A673 (cell line): ENCODE results near the gene ESR1. TPM values are rescaled to one million over a fixed set of nuclear protein-coding genes. Genes with fewer than 3 reads are reported as not detected.

Experiments used
- BruUV-seq: library from RNA; stranded (reverse); fragments of 400-500 nt; replicated peaks from 2 replicates; lab custom pipeline; 2021; lab: Mats Ljungman, UMichigan
- CTCF ChIA-PET: fragments of 300-600 bp; sonication (Branson Sonifier 250); formaldehyde crosslinking; loops from one replicate; lab custom pipeline; 2022; ENCODE audit warnings: antibody characterized with exemption; lab: Charles Lee
- POLR2A ChIA-PET: fragments of 300-600 bp; sonication (Branson Sonifier 250); formaldehyde crosslinking; loops from one replicate; lab custom pipeline; 2022; ENCODE audit warnings: antibody characterized with exemption; ENCODE audit not compliant: low non-redundant PET; lab: Charles Lee
- DNase-seq: peaks from one replicate; pipeline ENCODE4 v3.0.0-alpha.2; 2015; ENCODE audit warnings: low spot score
- H3K27ac ChIP-seq: fragments of 200-600 bp; sonication (generic); 2 replicates; pipeline ENCODE4 v1.5.1; 2016; ENCODE audit warnings: mixed run types, low read depth, mild to moderate bottlenecking, mixed read lengths, antibody characterized with exemption, low read length; ENCODE audit not compliant: poor library complexity, severe bottlenecking
- H3K27me3 ChIP-seq: fragments of 200-600 bp; sonication (generic); replicated peaks from 2 replicates; pipeline ENCODE4 v1.6.1; 2017; ENCODE audit warnings: mixed run types, low read depth, mild to moderate bottlenecking, mixed read lengths, antibody characterized with exemption, low read length; ENCODE audit not compliant: insufficient read depth, poor library complexity
- H3K36me3 ChIP-seq: fragments of 200-600 bp; sonication (generic); 2 replicates; pipeline ENCODE4 v1.6.1; 2016; ENCODE audit warnings: mixed run types, mild to moderate bottlenecking, mixed read lengths, antibody characterized with exemption, low read length; ENCODE audit not compliant: insufficient read depth, poor library complexity, severe bottlenecking
- H3K4me1 ChIP-seq: fragments of 200-600 bp; sonication (generic); 2 replicates; pipeline ENCODE4 v1.6.1; 2017; ENCODE audit warnings: mixed run types, mild to moderate bottlenecking, mixed read lengths, antibody characterized with exemption, low read length; ENCODE audit not compliant: insufficient read depth, poor library complexity, severe bottlenecking
- H3K4me3 ChIP-seq: fragments of 200-600 bp; sonication (generic); 2 replicates; pipeline ENCODE4 v1.5.1; 2016; ENCODE audit warnings: low read depth, mixed run types, mild to moderate bottlenecking, mixed read lengths, low read length; ENCODE audit not compliant: poor library complexity, severe bottlenecking
- H3K9me3 ChIP-seq: fragments of 200-600 bp; sonication (generic); 2 replicates; pipeline ENCODE4 v1.6.1; 2016; ENCODE audit warnings: mixed run types, low read depth, mild to moderate bottlenecking, mixed read lengths, antibody characterized with exemption, low read length; ENCODE audit not compliant: poor library complexity, severe bottlenecking
- EZH2 ChIP-seq: fragments of 200-600 bp; sonication (generic); IDR thresholded peaks from 2 replicates; pipeline ENCODE4 v1.6.1; 2017; ENCODE audit warnings: borderline replicate concordance, low read depth, mild to moderate bottlenecking, mixed read lengths, antibody characterized with exemption, low read length; ENCODE audit not compliant: poor library complexity, severe bottlenecking
- intact Hi-C: fragments of 100-400 bp; cut with micrococcal nuclease; formaldehyde crosslinking; loops from one replicate; pipeline ENCODE4 v1.10.0; 2022; ENCODE audit not compliant: unreplicated experiment
- total RNA-seq: library from RNA; stranded (reverse); gene quantifications from 2 replicates; pipeline ENCODE4 v1.2.3, GENCODE V29; 2021
- TF ChIP-seq, protein P1 (sequence below): fragments of 300-800, 200-600 bp; sonication (generic); conservative IDR thresholded peaks from 2 replicates; pipeline ENCODE4 v1.5.1; 2017; ENCODE audit warnings: low read depth, mild to moderate bottlenecking, antibody characterized with exemption, low read length, moderate library complexity, mixed read lengths

Gene ESR1
- total RNA-seq, 1 experiment from 2014 or later, result not detected

DNA sequence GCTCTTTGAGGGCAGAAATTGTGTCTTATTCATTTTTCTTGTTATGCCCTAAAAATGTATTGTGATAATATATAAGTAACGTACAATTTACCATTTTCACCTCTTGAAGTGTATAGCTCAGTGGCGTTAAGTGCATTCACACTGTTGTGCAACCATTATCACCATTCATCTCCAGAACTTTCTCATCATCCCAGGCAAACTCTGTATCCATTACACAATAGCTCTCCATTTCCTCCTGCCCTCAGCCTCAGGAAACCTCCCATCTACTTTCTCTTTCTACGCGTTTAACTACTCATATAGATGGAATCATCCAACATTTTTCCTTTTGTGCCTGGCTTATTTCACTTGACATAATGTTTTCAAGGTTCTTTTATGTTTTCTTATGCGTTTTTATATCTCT, 184.6 kb downstream of the ESR1 start:
- no TSS peak for BruUV-seq
- ChIA-PET CTCF (no interaction called here), POLR2A (no interaction called here)
- H3K36me3 ChIP-seq, result no peaks in the 10 kb centered on the region
- DNase-seq, result no peak
- intact Hi-C loops, result no loop called here
- no peaks in the 10 kb centered on the region for H3K9me3 ChIP-seq
- H3K4me1 ChIP-seq, result no peaks in the 10 kb centered on the region
- no peak for TF ChIP-seq EZH2
- TF ChIP-seq, protein P1, sequence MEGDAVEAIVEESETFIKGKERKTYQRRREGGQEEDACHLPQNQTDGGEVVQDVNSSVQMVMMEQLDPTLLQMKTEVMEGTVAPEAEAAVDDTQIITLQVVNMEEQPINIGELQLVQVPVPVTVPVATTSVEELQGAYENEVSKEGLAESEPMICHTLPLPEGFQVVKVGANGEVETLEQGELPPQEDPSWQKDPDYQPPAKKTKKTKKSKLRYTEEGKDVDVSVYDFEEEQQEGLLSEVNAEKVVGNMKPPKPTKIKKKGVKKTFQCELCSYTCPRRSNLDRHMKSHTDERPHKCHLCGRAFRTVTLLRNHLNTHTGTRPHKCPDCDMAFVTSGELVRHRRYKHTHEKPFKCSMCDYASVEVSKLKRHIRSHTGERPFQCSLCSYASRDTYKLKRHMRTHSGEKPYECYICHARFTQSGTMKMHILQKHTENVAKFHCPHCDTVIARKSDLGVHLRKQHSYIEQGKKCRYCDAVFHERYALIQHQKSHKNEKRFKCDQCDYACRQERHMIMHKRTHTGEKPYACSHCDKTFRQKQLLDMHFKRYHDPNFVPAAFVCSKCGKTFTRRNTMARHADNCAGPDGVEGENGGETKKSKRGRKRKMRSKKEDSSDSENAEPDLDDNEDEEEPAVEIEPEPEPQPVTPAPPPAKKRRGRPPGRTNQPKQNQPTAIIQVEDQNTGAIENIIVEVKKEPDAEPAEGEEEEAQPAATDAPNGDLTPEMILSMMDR, result no peak
- H3K27ac ChIP-seq, result no peak overlapping the region
- H3K27me3 ChIP-seq, result peaks cover 32% of the 10 kb centered on the region
- H3K4me3 ChIP-seq, result no peak overlapping the region

DNA sequence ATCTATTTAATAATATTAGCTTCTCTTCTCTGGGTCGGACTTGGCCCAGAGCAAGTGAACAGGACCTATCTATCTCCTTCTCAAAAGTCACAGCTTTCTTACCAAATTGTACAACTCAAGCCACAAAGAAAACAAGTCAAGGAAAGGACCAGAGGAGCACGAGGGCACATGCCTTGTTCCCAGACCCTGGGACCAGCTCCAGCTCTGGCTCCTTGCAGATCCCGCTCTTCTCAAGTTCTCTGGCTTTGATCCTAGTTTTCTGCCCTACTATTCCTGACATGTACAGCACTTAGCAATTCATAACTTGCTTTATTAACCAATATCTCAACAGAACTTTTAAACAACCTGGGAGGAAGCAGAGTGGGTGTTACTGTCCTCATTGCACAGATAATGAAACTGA, 185.9 kb downstream of the ESR1 start:
- Histone ChIP-seq H3K27ac (no peak overlapping the region), H3K4me3 (no peak overlapping the region), H3K27me3 (peaks cover 32% of the 10 kb centered on the region), H3K36me3 (no peaks in the 10 kb centered on the region), H3K4me1 (no peaks in the 10 kb centered on the region), H3K9me3 (no peaks in the 10 kb centered on the region)
- intact Hi-C loops, result no loop called here
- ChIA-PET POLR2A (no interaction called here), CTCF (no interaction called here)
- no TSS peak for BruUV-seq
- DNase-seq, result no peak
- TF ChIP-seq EZH2, result no peak
- TF ChIP-seq, protein P1, result no peak

DNA sequence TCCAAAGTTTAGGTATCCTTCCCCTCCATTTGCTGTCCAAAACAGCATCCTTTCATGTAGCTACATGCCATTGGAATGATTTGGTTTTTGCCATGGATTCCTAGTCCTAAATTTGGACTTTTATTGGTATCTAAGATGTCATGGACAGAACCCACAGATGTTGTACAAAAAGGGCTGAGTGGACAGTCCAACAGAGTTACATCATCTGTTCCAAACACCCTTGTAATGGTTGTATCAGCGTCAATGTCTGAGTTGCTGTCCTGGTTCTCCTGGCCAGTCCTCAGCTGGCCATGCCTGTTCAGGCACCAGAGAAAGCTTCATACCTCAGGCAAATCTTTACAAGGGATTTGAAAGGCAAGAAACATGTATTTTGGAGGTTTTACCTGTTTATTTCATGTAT, 191.3 kb downstream of the ESR1 start:
- TF ChIP-seq, protein P1, result no peak
- TF ChIP-seq EZH2, result no peak
- Histone ChIP-seq H3K9me3 (no peaks in the 10 kb centered on the region), H3K36me3 (no peaks in the 10 kb centered on the region), H3K27ac (no peak overlapping the region), H3K4me1 (no peaks in the 10 kb centered on the region), H3K4me3 (no peak overlapping the region), H3K27me3 (peaks cover 4% of the 10 kb centered on the region)
- POLR2A ChIA-PET, result no interaction called here
- no peak for DNase-seq
- intact Hi-C loops, result no loop called here
- BruUV-seq, result no TSS peak
- CTCF ChIA-PET, result no interaction called here
